SK-N-SH (cell line): ENCODE measurements around the gene CHMP4A. TPM values are rescaled to one million over a fixed set of nuclear protein-coding genes. Genes with fewer than 3 reads are reported as not detected.

Experiments
- CTCF ChIA-PET: fragments of 300-600, 350-600 bp; formaldehyde crosslinking; extraction: SDS; loops from one replicate; lab custom pipeline; 2021; lab: Yijun Ruan, JAX
- POLR2A ChIA-PET: fragments of 350-600 bp; sonication (Branson Sonifier 250); formaldehyde crosslinking; extraction: SDS; loops from one replicate; lab custom pipeline; 2020; ENCODE audit warnings: antibody characterized with exemption, inconsistent platforms; lab: Yijun Ruan, JAX
- DNase-seq: peaks from one replicate; pipeline ENCODE4 v3.0.0; 2012
- H2AFZ ChIP-seq: fragments of 200-600 bp; sonication (generic); 2 replicates; pipeline ENCODE4 v1.8.1; 2016; ENCODE audit warnings: antibody characterized with exemption, mild to moderate bottlenecking, low read depth
- H3F3A ChIP-seq: fragments of 200-600 bp; sonication (generic); replicated peaks from 2 replicates; pipeline ENCODE3; 2016; ENCODE audit warnings: antibody characterized with exemption, mild to moderate bottlenecking; ENCODE audit not compliant: insufficient read depth
- H3K27ac ChIP-seq, 2 experiments: fragments of 200-500 bp in 1 of 2; fragments of 200-600 bp in 1 of 2; sonication (Bioruptor generic) in 1 of 2; sonication (generic), shearing (Covaris generic) in 1 of 2; 2 replicates each; pipeline versions ENCODE4 v1.5.1 to v1.6.1; 2014 to 2016; ENCODE audit warnings: low read depth in 2 of 2, inconsistent platforms in 1 of 2, low read length in 1 of 2, mild to moderate bottlenecking in 1 of 2, mixed read lengths in 1 of 2
- H3K27me3 ChIP-seq: fragments of 200-600 bp; sonication (generic), shearing (Covaris generic); 2 replicates; pipeline ENCODE4 v1.6.1; 2016; ENCODE audit warnings: mixed run types; ENCODE audit not compliant: insufficient read depth
- H3K36me3 ChIP-seq, 2 experiments: fragments of 200-500 bp in 1 of 2; fragments of 200-600 bp in 1 of 2; sonication (Bioruptor generic) in 1 of 2; sonication (generic) in 1 of 2; replicated peaks in 1 of 2; 2 replicates each; pipeline versions ENCODE3 to v1.5.1; 2014 to 2016; ENCODE audit warnings: low read length in 1 of 2, mild to moderate bottlenecking in 1 of 2; ENCODE audit not compliant: insufficient read depth in 2 of 2, control insufficient read depth in 1 of 2
- H3K4me1 ChIP-seq, 2 experiments: fragments of 200-500 bp in 1 of 2; fragments of 200-600 bp in 1 of 2; sonication (Bioruptor generic) in 1 of 2; sonication (generic), shearing (Covaris generic) in 1 of 2; 2 replicates each; pipeline versions ENCODE4 v1.5.1 to v1.6.1; 2014 to 2016; ENCODE audit warnings: low read depth in 1 of 2, low read length in 1 of 2, mixed run types in 1 of 2; ENCODE audit not compliant: insufficient read depth in 2 of 2, control insufficient read depth in 1 of 2
- H3K4me2 ChIP-seq: fragments of 200-600 bp; sonication (generic), shearing (Covaris generic); 2 replicates; pipeline ENCODE4 v1.6.1; 2017; ENCODE audit warnings: mixed run types
- H3K4me3 ChIP-seq, 2 experiments: fragments of 200-500 bp in 1 of 2; fragments of 200-600 bp in 1 of 2; sonication (Bioruptor generic) in 1 of 2; sonication (generic), shearing (Covaris generic) in 1 of 2; 2 replicates each; pipeline versions ENCODE4 v1.5.1 to v1.8.1; 2014 to 2016; ENCODE audit warnings: low read depth in 2 of 2, inconsistent platforms in 1 of 2, low read length in 1 of 2, mild to moderate bottlenecking in 1 of 2, mixed read lengths in 1 of 2, moderate library complexity in 1 of 2
- H3K79me2 ChIP-seq: fragments of 200-600 bp; sonication (generic); 2 replicates; pipeline ENCODE4 v1.8.1; 2017; ENCODE audit warnings: mild to moderate bottlenecking; ENCODE audit not compliant: insufficient read depth
- H3K9ac ChIP-seq: fragments of 200-600 bp; sonication (generic); 2 replicates; pipeline ENCODE4 v1.6.1; 2017; ENCODE audit warnings: mixed run types
- H3K9me2 ChIP-seq: fragments of 200-600 bp; sonication (generic); 2 replicates; pipeline ENCODE4 v1.6.1; 2017; ENCODE audit warnings: mixed run types
- H3K9me3 ChIP-seq: fragments of 200-600 bp; sonication (generic); 2 replicates; pipeline ENCODE4 v1.6.1; 2017; ENCODE audit warnings: mixed run types, mild to moderate bottlenecking, moderate library complexity
- H4K20me1 ChIP-seq: fragments of 200-600 bp; sonication (generic); 2 replicates; pipeline ENCODE4 v1.6.1; 2017; ENCODE audit warnings: mild to moderate bottlenecking, mixed run types; ENCODE audit not compliant: insufficient read depth
- FOSL2 ChIP-seq: IDR thresholded peaks from 2 replicates; pipeline ENCODE4 v1.4.0; 2012; ENCODE audit warnings: low read depth, mild to moderate bottlenecking, moderate library complexity, borderline replicate concordance
- FOXJ3 ChIP-seq: sonication (generic); formaldehyde crosslinking; IDR thresholded peaks from 2 replicates; pipeline ENCODE4 v1.5.1; 2020; ENCODE audit warnings: mild to moderate bottlenecking, missing genetic modification reagents
- GATA2 ChIP-seq: sonication (generic); formaldehyde crosslinking; IDR thresholded peaks from 2 replicates; pipeline ENCODE4 v1.5.0; 2020; ENCODE audit warnings: mild to moderate bottlenecking, missing genetic modification reagents
- MAX ChIP-seq: IDR thresholded peaks from 2 replicates; pipeline ENCODE4 v1.4.0; 2012; ENCODE audit warnings: low read depth
- PBX3 ChIP-seq: IDR thresholded peaks from 2 replicates; pipeline ENCODE4; 2012
- REST ChIP-seq: IDR thresholded peaks from 2 replicates; pipeline ENCODE4 v1.6.1; 2012; ENCODE audit warnings: mild to moderate bottlenecking, low read depth, low read length, moderate library complexity
- RXRA ChIP-seq: IDR thresholded peaks from 2 replicates; pipeline ENCODE4 v1.4.0; 2012; ENCODE audit warnings: low read depth, mild to moderate bottlenecking, borderline replicate concordance
- SMC3 ChIP-seq: IDR thresholded peaks from 2 replicates; pipeline ENCODE4 v1.6.1; 2012; ENCODE audit warnings: low read depth, low read length, improper control_type of control experiment
- WGBS: methylation state at CpG from one replicate; pipeline ENCODE4 v1.1.6; 2017; ENCODE audit warnings: low lambda C conversion rate; 5-methylcytosine and 5-hydroxymethylcytosine counted together
- polyA plus RNA-seq, 3 experiments: library from polyadenylated mRNA; depleted of rRNA; stranded (reverse); fragments of >200 nt; gene quantifications; 2 replicates each; pipeline ENCODE4 v1.2.3, GENCODE V29; 2012

Gene CHMP4A
- polyA plus RNA-seq, 1 of the 3 experiments (the other 2 are of a cell fraction), result 92.4 TPM

GRCh38 chr14:24176599-24176998 lies 36.7 kb downstream of the CHMP4A start (continued):
- no peak for TF ChIP-seq REST
- no peak for TF ChIP-seq PBX3
- no peak for TF ChIP-seq SMC3
- TF ChIP-seq FOXJ3 (CRISPR knock-in tag), result no peak

- Histone ChIP-seq H4K20me1 (no peaks in the 10 kb centered on the region), H3K4me3 (peak overlapping the region in 1 of 2 experiments; percentile 54; a peak in 3 of 4 replicates), H3K4me2 (peak overlapping the region; percentile 53), H3K9ac (no peak overlapping the region), H3K4me1 (peaks cover 0 to 18% of the 10 kb centered on the region in 2 experiments; a peak in 1 of 4 replicates), H3K36me3 (peaks cover 0 to 10% of the 10 kb centered on the region in 2 experiments), H3K9me2 (no peaks in the 10 kb centered on the region), H3K27me3 (no peaks in the 10 kb centered on the region), H3K27ac (peak overlapping the region in 1 of 2 experiments; percentile 90; a peak in 2 of 4 replicates), H3F3A (peaks cover 3% of the 10 kb centered on the region), H2AFZ (no peak overlapping the region), H3K79me2 (no peaks in the 10 kb centered on the region), H3K9me3 (no peaks in the 10 kb centered on the region)
- peak; percentile 48; the same call in 1 of the 2 replicates for TF ChIP-seq GATA2
- no peak for TF ChIP-seq FOSL2
- POLR2A ChIA-PET, result interaction anchor here (1.4 to 3.1 kb wide), 4 partner anchors 9 to 26 kb away, joined by 4 to 21 read pairs (median 8); partner anchors contain the start of genes IPO4, IRF9, PSME2 and RNF31
- CTCF ChIA-PET, result interaction anchor here (0.8 to 2.7 kb wide), 4 partner anchors 12 to 114 kb away, joined by 3 to 23 read pairs (median 7); partner anchors contain the start of gene IRF9
- peak; percentile 42 for DNase-seq
- WGBS, result 63% methylated on average over 19 of the region's 20 CpGs
These were observed 40.4 kb downstream of the CHMP4A start for GRCh38 chr14:24172871-24173281.

GRCh38 chr14:24172261-24172860 lies 40.9 kb downstream of the CHMP4A start:
- no peaks in the 10 kb centered on the region for H3K79me2 ChIP-seq
- no peaks in the 10 kb centered on the region for H4K20me1 ChIP-seq
- no peak overlapping the region for H3K9ac ChIP-seq
- H3K9me2 ChIP-seq, result no peaks in the 10 kb centered on the region
- CTCF ChIA-PET, result interaction anchor here (0.8 to 2.7 kb wide), 4 partner anchors 11 to 114 kb away, joined by 3 to 23 read pairs (median 7); partner anchors contain the start of gene IRF9
- WGBS, result 39% methylated on average over 21 of the region's 30 CpGs
- DNase-seq, result peak; percentile 79
- H2AFZ ChIP-seq, result no peak overlapping the region
- H3K4me2 ChIP-seq, result peak overlapping the region; percentile 53
- POLR2A ChIA-PET, result interaction anchor here (0.6 to 3.1 kb wide), 5 partner anchors 9 to 25 kb away, joined by 4 to 21 read pairs (median 4); partner anchors contain the start of genes IPO4, IRF9, PSME2 and RNF31
- peak overlapping the region in 1 of 2 experiments; percentile 90; a peak in 2 of 4 replicates for H3K27ac ChIP-seq
- no peak for TF ChIP-seq FOSL2
- TF ChIP-seq MAX, result 0 out of 2 replicates have a peak, but pooled peaks have one; percentile 23
- TF ChIP-seq RXRA, result no peak
- H3K4me3 ChIP-seq, result peak overlapping the region; percentile 46 to 54; a peak in 3 of 4 replicates
- H3F3A ChIP-seq, result peaks cover 3% of the 10 kb centered on the region
- peaks cover 0 to 17% of the 10 kb centered on the region in 2 experiments; a peak in 1 of 4 replicates for H3K4me1 ChIP-seq
- no peaks in the 10 kb centered on the region for H3K9me3 ChIP-seq
- no peaks in the 10 kb centered on the region for H3K27me3 ChIP-seq
- H3K36me3 ChIP-seq, result peaks cover 0 to 10% of the 10 kb centered on the region in 2 experiments
